ENCODE results near the gene RHBDD1.
A peak's percentile ranks its signal among the peaks of the same experiment; 100 is the strongest.
"Not testable (repeated sequence)": the region's sequence is repeated elsewhere in the genome, so short reads cannot be mapped to it uniquely, and the experiment has no call there.

Gene RHBDD1

DNA sequence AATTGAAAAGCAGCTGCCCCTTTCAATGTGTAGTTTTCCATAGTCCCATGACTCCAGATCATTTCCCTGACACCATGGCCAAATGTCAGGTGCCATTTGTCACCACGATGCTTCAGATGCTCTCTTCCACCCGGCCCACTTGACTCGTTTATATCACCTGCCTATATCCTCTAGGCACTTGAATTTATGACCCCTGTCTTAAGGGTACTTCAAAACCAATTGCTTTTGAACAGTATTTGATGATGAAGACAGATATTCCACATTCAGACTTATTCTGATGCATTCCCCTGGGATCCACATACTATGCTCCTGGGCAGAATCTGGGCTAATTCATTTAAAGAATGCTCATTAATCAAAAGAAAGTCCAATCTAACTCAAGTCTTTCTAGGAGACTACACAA is 16.9 kb upstream of the RHBDD1 start:
- no peak for DNase-seq
- TF ChIP-seq POLR2A (IDR thresholded peaks at IDR 0.05; ENCODE audit: low read length), result no peak

DNA sequence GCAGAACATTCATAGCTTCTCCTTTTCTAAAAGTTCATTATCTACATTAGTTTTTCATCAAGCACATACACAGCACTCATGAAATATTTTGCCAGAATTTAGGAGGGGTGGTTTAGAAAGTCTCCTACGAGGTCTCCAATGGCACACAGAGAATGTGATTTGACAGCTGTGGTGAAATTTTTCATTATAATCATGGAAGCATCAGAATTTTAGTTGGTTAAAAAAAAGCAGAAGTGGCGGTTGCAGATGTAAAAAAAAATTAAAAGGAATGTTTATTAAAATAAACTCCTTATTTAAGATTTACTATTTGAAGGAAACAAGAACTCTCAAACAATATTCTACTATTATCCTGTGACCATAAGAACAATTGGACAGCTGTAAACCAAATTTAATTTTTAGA is 10.8 kb upstream of the RHBDD1 start:
- TF ChIP-seq POLR2A (IDR thresholded peaks at IDR 0.05; ENCODE audit: low read length) (no peak), GATA1 (IDR thresholded peaks at IDR 0.05; ENCODE audit: low read depth, low read length) (no peak)
- no peak for DNase-seq

DNA sequence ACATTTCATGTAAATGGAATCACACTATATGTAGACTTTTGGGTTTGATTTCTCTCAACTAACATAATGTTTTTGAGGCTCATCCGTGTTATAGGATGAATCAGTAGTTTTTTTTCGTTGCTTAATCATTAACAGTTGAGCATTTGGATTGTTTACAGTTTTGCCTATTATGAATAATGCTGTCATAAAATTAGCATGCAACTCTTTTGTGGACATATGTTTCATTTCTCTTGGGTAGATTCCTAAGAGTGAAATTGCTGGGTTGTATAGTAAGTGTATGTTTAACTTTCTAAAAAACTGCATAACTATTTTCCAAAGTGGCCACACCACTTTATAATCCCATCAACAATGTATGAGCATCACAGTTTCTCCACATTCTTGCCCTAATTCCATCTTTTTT is 7.7 kb upstream of the RHBDD1 start:
- TF ChIP-seq GATA1 (IDR thresholded peaks at IDR 0.05; ENCODE audit: low read depth, low read length), result no peak
- no peak for TF ChIP-seq POLR2A (IDR thresholded peaks at IDR 0.05; ENCODE audit: low read length)
- no peak for DNase-seq

DNA sequence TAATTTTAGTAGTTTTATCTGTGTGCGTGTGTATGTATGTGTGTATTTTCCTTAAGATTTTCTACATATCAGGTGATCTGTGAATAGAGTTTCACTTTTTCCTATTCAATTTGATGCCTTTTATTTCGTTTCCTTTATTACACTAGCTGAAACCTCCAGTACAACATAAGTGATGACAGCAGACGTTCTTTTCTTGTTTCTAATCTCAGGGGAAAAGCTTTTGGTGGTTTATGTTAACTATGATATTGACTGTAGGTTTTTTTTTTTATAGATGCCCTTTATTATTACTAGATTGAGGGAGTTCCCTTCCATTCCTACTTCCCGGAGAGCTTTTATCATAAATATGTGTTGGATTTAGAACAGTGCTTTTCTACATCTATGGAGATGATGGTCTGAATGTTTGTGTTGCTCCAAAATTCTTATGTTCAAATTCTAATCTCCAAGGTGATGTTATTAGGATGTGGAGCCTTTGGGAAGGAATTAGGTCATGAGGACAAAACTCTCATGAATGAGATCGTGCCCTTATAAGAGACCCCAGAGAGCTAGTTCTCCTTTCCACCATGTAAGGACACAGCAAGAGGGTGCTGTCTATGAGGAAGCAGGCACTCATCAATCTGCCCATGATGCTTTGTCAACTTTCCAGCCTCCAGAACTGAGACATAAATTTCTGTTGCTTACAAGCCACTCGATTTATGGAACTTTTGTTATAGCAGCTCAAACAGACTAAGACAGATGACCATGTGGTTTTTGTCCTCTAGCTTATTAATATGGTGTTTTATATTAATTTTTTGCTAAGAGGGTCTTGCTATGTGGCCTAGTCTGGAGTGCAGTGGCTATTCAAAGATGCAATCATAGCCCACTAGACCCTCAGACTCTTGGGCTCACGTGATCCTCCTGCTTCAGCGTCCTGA is 5.9 kb upstream of the RHBDD1 start:
- no peak for TF ChIP-seq POLR2A (IDR thresholded peaks at IDR 0.05; ENCODE audit: low read length)
- TF ChIP-seq GATA1 (IDR thresholded peaks at IDR 0.05; ENCODE audit: low read depth, low read length), result no peak
- no peak for DNase-seq

DNA sequence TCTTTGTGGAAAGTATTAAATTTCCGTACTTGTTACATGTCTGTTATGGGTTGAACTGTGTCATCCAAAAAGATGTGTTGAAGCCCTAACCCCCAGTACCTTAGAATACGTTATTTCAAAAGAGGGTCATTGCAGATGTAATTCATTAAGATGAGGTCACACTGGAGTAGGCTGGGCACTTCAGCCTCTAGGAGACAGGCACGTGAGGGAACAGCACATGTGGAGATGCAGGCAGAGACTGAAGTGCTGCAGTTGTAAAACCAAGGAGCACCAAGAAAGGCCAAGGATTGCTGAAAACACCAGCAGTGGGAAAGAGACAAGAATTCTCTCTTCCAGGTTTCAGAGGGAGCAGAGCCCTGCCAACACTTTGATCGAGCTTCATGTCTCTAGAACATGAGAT is 4.6 kb upstream of the RHBDD1 start:
- no peak for TF ChIP-seq GATA1 (IDR thresholded peaks at IDR 0.05; ENCODE audit: low read depth, low read length)
- no peak for TF ChIP-seq POLR2A (IDR thresholded peaks at IDR 0.05; ENCODE audit: low read length)
- DNase-seq, result no peak

DNA sequence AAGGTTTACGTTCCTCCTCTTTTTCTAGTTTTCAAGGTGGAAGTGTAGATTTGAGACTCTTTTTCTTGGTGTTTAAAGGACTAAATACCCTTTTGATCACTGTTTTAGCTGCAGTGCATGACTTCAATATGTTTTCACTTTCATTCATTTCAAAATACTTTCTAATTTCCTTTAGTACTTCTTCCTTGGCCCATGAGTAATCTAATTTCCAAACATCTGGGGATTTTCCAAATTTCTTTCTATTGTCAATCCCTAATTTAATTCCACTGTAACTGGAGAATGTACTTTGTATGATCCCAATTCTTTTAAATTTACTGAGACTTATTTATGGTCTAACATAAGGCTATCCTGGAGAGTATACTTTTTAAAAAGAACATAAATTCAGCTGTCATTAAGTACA is 3.8 kb upstream of the RHBDD1 start:
- no peak for DNase-seq
- TF ChIP-seq POLR2A (IDR thresholded peaks at IDR 0.05; ENCODE audit: low read length), result no peak
- no peak for TF ChIP-seq GATA1 (IDR thresholded peaks at IDR 0.05; ENCODE audit: low read depth, low read length)

DNA sequence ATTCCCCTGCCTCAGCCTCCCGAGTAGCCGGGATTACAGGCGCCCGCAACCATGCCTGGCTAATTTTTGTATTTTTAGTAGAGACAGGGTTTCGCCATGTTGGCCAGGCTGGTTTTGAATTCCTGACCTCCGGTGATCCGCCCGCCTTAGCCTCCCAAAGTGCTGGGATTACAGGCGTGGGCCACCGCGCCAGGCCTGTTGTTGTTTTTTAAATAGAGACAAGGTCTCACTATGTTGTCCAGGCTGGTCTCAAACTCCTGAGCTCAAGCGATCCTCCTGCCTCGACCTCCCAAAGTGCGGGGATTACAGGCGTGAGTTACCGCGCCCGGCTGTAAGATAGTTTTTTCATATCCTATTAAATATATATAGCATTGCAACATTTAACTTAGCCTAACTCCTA is 974 bp upstream of the RHBDD1 start:
- not testable (repeated sequence) for DNase-seq

DNA sequence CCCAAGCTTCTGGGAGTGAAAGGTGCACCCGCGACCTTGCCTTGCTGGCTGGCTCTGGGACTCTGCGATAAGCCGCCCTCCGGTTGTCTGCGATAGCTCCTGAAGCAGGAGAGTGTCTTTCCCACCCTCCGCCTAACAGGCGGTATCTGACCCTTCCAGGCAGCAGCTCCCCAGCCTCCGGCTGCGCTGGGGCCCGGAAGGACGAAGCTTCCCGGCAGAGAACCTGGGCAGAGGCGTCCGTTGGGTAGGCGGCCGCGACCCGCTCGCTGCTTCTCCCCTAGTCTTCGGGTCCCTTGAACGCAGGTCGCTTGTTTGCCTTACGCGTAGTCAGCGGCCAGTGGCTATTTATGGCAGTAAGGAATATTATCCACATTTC is 446 bp upstream of the RHBDD1 start:
- no peak for TF ChIP-seq POLR2A (IDR thresholded peaks at IDR 0.05; ENCODE audit: low read length)
- TF ChIP-seq GATA1 (IDR thresholded peaks at IDR 0.05; ENCODE audit: low read depth, low read length), result peak; percentile 83
- DNase-seq, result peak; percentile 96 to 99

DNA sequence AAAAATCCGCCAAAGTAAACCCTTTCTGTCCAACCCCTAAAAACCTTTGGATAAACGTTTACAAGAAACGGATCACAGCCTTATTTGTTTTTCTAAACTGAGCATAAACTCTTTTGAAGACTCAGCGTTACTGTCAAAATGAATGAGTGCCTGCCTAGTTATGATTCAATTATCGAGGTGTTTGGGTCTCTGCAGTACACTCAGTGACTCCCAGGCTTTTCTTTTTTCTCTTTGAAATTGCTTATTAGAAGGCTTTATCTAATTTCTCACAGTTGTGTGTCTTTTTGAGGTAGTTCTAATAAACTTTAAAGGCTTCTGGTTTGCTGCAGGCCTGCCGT is 663 bp downstream of the RHBDD1 start:
- TF ChIP-seq POLR2A (IDR thresholded peaks at IDR 0.05; ENCODE audit: low read length) (no peak), GATA1 (IDR thresholded peaks at IDR 0.05; ENCODE audit: low read depth, low read length) (no peak)

DNA sequence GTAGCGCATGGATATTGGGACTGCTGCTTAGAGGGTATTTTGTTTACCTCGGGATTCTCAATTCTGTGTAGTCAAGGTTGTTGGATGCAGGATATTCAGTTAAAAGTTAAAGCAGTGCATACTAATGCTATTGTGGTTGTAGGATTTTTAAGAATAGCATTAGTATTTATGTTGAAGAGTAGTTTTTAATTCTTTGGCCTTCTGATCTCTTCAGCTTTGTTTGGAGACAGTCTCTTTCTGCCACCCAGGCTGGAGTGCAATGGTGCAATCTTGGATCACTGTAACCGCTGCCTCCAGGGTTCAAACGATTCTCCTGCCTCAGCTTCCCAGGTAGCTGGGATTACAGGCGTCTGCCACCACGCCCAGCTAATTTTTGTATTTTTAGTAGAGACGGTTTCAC is 1.5 kb downstream of the RHBDD1 start:
- TF ChIP-seq GATA1 (IDR thresholded peaks at IDR 0.05; ENCODE audit: low read depth, low read length) (no peak), POLR2A (IDR thresholded peaks at IDR 0.05; ENCODE audit: low read length) (no peak)
- DNase-seq, result peak; percentile 46 to 66

More for the DNA sequence above, 663 bp downstream of the RHBDD1 start:
- DNase-seq, result no peak

DNA sequence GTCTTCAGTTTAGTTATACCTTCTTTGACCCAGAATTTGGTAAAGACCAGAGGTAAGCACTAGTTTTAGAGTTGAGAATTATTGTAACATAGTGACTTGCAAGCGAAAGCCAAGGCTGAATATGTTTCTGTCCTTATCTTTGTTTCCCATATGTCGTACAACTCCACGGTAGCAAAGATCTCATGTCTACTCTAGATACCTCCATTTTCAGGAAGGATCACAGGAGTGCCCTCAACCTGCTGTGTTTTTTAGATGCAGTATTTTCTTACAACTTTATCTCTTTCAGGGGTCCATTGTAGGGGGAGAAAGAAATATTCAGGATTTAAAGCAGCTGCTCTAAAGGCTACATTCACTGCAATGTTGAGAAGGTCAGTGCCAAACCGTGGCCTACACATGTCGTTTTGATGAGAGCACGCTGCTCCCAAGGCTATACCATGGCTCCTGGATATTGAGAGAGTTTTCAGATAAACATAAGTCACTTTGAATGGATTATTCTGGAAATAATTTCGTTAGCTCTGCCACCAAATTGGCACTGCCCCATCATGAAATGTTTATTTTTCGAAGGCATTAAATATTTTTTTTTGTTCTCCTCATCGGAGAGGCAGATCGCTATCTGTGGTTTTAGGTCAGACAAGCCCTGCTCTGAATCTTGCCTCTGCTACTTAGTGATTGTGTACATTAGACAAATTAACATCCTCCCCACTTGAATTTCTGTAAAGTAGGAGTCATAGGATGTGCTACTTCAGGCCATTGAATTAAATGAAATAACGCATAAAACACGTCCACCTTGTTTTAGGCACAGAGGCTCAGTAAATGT is 2.1 kb downstream of the RHBDD1 start:
- peak; percentile 88 to 95 for DNase-seq
- TF ChIP-seq GATA1 (IDR thresholded peaks at IDR 0.05; ENCODE audit: low read depth, low read length) (no peak), POLR2A (IDR thresholded peaks at IDR 0.05; ENCODE audit: low read length) (peak; percentile 51)

DNA sequence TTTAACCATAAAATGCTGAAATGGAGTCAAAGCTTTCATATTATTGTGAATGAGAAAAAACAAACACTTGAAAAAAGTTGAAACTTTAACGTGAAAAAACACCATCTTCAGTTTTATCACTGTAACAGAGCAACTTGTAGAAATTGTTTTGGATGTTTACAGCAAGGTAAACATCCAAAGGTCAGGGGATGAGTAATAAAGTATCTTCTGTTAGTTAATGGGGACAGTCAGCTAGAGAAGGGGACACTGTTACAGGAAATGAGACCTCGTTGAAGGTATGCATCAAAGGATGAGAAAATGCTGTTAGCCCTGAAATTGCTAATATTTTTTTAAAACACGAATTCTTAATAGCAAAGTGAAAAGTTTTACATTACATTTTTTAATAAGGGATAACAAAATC is 2.9 kb downstream of the RHBDD1 start:
- TF ChIP-seq POLR2A (IDR thresholded peaks at IDR 0.05; ENCODE audit: low read length) (no peak), GATA1 (IDR thresholded peaks at IDR 0.05; ENCODE audit: low read depth, low read length) (no peak)
- peak in 1 of 2 experiments; percentile 57 for DNase-seq

DNA sequence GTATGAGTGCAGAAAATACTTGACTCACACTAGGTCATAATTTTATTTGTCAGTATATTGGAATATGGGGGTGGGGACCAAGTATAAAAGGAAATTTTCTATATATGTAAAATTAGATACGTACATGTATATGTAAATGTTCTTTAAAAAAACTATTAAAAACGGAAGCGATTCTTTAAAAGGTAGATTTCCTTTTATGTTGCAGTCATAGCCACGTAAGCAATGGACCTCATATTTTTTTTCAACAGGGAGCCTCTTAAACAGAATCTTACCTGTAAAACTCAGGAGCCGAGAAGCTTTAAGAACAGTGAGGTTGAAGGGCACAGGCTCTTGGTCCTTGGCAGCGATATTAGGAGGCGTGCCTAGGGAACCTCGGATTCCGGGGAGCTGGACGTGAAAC is 3.3 kb downstream of the RHBDD1 start:
- TF ChIP-seq GATA1 (IDR thresholded peaks at IDR 0.05; ENCODE audit: low read depth, low read length), result no peak
- no peak for TF ChIP-seq POLR2A (IDR thresholded peaks at IDR 0.05; ENCODE audit: low read length)
- no peak for DNase-seq

DNA sequence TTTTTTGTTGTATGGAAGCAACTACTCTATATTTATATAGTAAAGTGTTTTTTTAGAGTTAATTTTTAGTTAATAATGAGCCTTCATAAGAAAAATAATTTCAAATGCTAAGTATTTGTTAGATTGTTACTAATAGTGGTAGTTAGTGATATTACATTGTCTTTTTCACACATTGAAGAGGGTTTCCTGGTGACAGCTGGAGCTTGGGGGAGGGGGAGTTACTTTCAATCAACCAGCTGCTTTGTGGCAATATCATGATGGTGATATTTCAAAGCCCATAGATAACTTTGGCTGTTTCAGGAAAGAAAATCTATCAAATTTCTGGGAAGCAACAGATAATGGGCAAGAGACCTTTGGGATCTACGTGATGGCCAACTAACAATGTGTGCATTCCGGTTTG is 4.1 kb downstream of the RHBDD1 start:
- DNase-seq, result no peak
- TF ChIP-seq GATA1 (IDR thresholded peaks at IDR 0.05; ENCODE audit: low read depth, low read length) (no peak), POLR2A (IDR thresholded peaks at IDR 0.05; ENCODE audit: low read length) (no peak)

DNA sequence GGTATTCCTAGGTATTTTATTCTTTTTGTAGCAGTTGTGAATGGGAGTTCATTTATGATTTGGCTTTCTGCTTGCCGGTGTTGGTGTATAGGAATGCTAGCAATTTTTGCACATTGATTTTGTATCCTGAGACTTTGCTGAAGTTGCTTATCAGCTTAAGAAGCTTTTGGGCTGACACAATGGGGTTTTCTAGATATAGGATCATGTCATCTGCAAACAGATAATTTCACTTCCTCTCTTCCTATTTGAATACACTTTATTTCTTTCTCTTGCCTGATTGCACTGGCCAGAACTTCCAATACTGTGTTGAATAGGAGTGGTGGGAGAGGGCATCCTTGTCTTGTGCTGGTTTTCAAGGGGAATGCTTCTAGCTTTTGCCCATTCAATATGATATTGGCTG is 7.1 kb downstream of the RHBDD1 start:
- DNase-seq, result peak in 1 of 2 experiments; percentile 28

Measured in erythroblast (primary cell).